PC-3 (cell line): ENCODE results near the gene ACAD11. TPM values are rescaled to one million over a fixed set of nuclear protein-coding genes. Genes with fewer than 3 reads are reported as not detected.
A peak's percentile ranks its signal among the peaks of the same experiment; 100 is the strongest.

Source experiments
- ATAC-seq: fragments of 200-7000 bp; cut with Tn5 transposase; 2 replicates; pipeline ENCODE4 v1.9.1; 2020; ENCODE audit warnings: mild to moderate bottlenecking, moderate library complexity
- BruUV-seq: library from RNA; stranded (reverse); fragments of 400-500 nt; replicated peaks from 2 replicates; lab custom pipeline; 2021; lab: Mats Ljungman, UMichigan
- CTCF ChIA-PET: fragments of 300-600 bp; sonication (Branson Sonifier 250); formaldehyde crosslinking; loops from one replicate; lab custom pipeline; 2022; ENCODE audit warnings: antibody characterized with exemption; lab: Charles Lee
- POLR2A ChIA-PET: fragments of 300-600 bp; sonication (Branson Sonifier 250); formaldehyde crosslinking; loops from one replicate; lab custom pipeline; 2022; ENCODE audit warnings: antibody characterized with exemption; ENCODE audit not compliant: unreplicated experiment; lab: Charles Lee
- DNase-seq: peaks from one replicate; pipeline ENCODE4 v3.0.0-alpha.2; 2015
- H2AFZ ChIP-seq: fragments of 300-600 bp; sonication (generic); 2 replicates; pipeline ENCODE4 v1.6.0; 2016; ENCODE audit warnings: antibody characterized with exemption, low read length
- H3F3A ChIP-seq: fragments of 300-600 bp; sonication (generic); one replicate; pipeline ENCODE4 v1.6.0; 2017; ENCODE audit warnings: antibody characterized with exemption, low read length, control low read depth, mild to moderate bottlenecking; ENCODE audit not compliant: unreplicated experiment
- H3K27ac ChIP-seq: fragments of 300-600 bp; sonication (generic); 2 replicates; pipeline ENCODE4 v1.5.1; 2016; ENCODE audit warnings: mild to moderate bottlenecking, low read length
- H3K27me3 ChIP-seq: fragments of 300-600 bp; sonication (generic); 2 replicates; pipeline ENCODE4 v1.6.1; 2016; ENCODE audit warnings: low read length, mixed read lengths
- H3K36me3 ChIP-seq: fragments of 300-600 bp; sonication (generic); 2 replicates; pipeline ENCODE4 v1.6.1; 2016; ENCODE audit warnings: low read depth, mixed run types, low read length, mixed read lengths
- H3K4me1 ChIP-seq: fragments of 300-600 bp; sonication (generic); 2 replicates; pipeline ENCODE4 v1.5.1; 2016; ENCODE audit warnings: low read length; ENCODE audit not compliant: insufficient read depth
- H3K4me2 ChIP-seq: fragments of 300-600 bp; sonication (generic); 2 replicates; pipeline ENCODE4 v1.6.0; 2016; ENCODE audit warnings: low read length
- H3K4me3 ChIP-seq: fragments of 300-600 bp; sonication (generic); 2 replicates; pipeline ENCODE4 v1.5.1; 2016; ENCODE audit warnings: mild to moderate bottlenecking, low read length, mixed read lengths
- H3K79me2 ChIP-seq: fragments of 300-600 bp; sonication (generic); 2 replicates; pipeline ENCODE4 v1.6.1; 2017; ENCODE audit warnings: low read length, mixed read lengths
- H3K9ac ChIP-seq: fragments of 300-600 bp; sonication (generic); 2 replicates; pipeline ENCODE4 v1.6.0; 2016; ENCODE audit warnings: mild to moderate bottlenecking, low read length
- H3K9me2 ChIP-seq: fragments of 300-600 bp; sonication (generic); replicated peaks from 2 replicates; pipeline ENCODE4 v1.6.1; 2016; ENCODE audit warnings: mixed run types, low read length, mixed read lengths
- H3K9me3 ChIP-seq: fragments of 300-600 bp; sonication (generic); 2 replicates; pipeline ENCODE4 v1.6.1; 2016; ENCODE audit warnings: low read length, mixed read lengths
- H4K20me1 ChIP-seq: fragments of 300-600 bp; sonication (generic); 2 replicates; pipeline ENCODE4 v1.6.1; 2016; ENCODE audit warnings: low read length, mixed read lengths
- EZH2 ChIP-seq: fragments of 300-600 bp; sonication (generic); IDR thresholded peaks from one replicate; pipeline ENCODE4 v1.6.1; 2017; ENCODE audit warnings: antibody characterized with exemption, mild to moderate bottlenecking, low read length; ENCODE audit not compliant: unreplicated experiment
- EZH2phosphoT487 ChIP-seq: fragments of 300-600 bp; sonication (generic); IDR thresholded peaks from 2 replicates; pipeline ENCODE4 v1.6.1; 2018; ENCODE audit warnings: mild to moderate bottlenecking, antibody characterized with exemption, low read length, borderline replicate concordance
- intact Hi-C: fragments of 100-400 bp; cut with micrococcal nuclease; formaldehyde crosslinking; loops from 2 replicates; pipeline ENCODE4 v1.9.0; 2023
- total RNA-seq: library from RNA; depleted of rRNA; stranded (reverse); fragments of >200 nt; gene quantifications from 2 replicates; pipeline ENCODE4 v1.2.3, GENCODE V29; 2014
- TF ChIP-seq, protein P1 (sequence below): fragments of 300-600 bp; sonication (generic); conservative IDR thresholded peaks from 2 replicates; pipeline ENCODE4 v1.5.1; 2017; ENCODE audit warnings: antibody characterized with exemption, low read depth, mild to moderate bottlenecking, low read length

Gene ACAD11
- total RNA-seq, 1 experiment from 2014 or later: 4.7 TPM

DNA sequence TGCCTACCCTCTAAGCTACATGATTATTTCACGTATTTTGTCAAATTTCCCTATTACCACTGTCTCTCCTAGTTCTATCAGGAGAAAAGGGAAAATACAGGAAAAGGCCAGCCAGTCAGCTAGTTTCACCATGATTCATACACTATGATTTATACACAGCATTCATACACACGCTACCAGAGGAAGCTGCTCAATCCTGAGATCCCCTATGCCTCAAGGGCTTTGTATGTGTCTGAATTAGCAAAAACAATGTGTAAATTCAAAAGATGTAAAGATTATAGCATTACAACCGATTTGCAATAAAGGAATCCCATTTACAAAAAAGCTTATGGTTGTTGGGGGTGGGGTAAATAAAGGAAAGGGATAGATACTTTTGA lies 65.7 kb downstream of the ACAD11 start:
- peaks cover 17% of the 10 kb centered on the region for H3K4me1 ChIP-seq
- TF ChIP-seq EZH2phosphoT487: no peak
- no peak for TF ChIP-seq EZH2
- TF ChIP-seq, protein P1, sequence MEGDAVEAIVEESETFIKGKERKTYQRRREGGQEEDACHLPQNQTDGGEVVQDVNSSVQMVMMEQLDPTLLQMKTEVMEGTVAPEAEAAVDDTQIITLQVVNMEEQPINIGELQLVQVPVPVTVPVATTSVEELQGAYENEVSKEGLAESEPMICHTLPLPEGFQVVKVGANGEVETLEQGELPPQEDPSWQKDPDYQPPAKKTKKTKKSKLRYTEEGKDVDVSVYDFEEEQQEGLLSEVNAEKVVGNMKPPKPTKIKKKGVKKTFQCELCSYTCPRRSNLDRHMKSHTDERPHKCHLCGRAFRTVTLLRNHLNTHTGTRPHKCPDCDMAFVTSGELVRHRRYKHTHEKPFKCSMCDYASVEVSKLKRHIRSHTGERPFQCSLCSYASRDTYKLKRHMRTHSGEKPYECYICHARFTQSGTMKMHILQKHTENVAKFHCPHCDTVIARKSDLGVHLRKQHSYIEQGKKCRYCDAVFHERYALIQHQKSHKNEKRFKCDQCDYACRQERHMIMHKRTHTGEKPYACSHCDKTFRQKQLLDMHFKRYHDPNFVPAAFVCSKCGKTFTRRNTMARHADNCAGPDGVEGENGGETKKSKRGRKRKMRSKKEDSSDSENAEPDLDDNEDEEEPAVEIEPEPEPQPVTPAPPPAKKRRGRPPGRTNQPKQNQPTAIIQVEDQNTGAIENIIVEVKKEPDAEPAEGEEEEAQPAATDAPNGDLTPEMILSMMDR: no peak
- H3K27me3 ChIP-seq: no peaks in the 10 kb centered on the region
- H3K36me3 ChIP-seq: no peaks in the 10 kb centered on the region
- peak; percentile 98 for ATAC-seq
- peak overlapping the region; percentile 54 for H3K27ac ChIP-seq
- H3F3A ChIP-seq: no peaks in the 10 kb centered on the region
- POLR2A ChIA-PET: interaction anchor here (0.5 kb wide), 1 partner anchor 46 kb away, joined by 4 read pairs; no protein-coding TSS in a partner anchor
- BruUV-seq: no TSS peak
- peak overlapping the region; percentile 39 for H3K4me2 ChIP-seq
- H4K20me1 ChIP-seq: no peaks in the 10 kb centered on the region
- H2AFZ ChIP-seq: peak overlapping the region; percentile 38; the same call in 1 of the 2 replicates
- intact Hi-C loops: no loop called here
- H3K9me2 ChIP-seq: no peaks in the 10 kb centered on the region
- H3K79me2 ChIP-seq: no peaks in the 10 kb centered on the region
- no peak overlapping the region for H3K9ac ChIP-seq
- no peaks in the 10 kb centered on the region for H3K9me3 ChIP-seq
- peak; percentile 57 for DNase-seq
- CTCF ChIA-PET: no interaction called here
- H3K4me3 ChIP-seq: no peak overlapping the region

DNA sequence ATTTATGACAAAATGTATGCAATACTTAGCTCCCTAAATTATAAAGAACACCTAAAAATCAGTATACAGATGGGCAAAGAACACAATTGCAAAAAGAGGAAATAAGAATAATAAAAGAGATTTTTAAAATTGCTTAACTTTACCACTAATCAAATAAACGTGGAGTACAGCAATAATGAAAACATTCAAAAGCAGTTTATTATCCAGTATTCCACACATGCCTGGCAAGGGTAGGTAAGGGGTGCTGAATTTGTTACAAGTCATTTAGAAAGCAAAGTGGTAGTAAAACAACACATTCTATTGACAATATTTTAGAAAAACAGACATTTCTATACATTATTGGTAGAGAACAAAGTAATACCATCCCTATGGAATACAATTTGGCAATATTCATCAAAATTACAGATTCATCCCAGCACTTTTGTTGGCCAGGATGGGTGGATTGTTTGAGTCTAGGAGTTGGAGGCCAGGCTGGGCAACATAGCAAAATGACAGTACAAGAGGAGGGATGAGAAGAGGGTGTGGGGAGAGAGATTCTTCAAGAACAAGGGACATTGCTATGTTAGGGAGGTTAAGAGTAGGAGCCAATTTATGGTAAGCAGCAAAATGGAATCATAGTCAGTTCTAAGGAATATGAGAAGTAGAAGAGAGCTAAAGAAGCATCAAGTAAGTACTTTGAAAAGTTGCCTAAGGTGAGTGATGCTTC lies 66.2 kb downstream of the ACAD11 start:
- Histone ChIP-seq H3K4me1 (peaks cover 17% of the 10 kb centered on the region), H3K4me3 (no peak overlapping the region), H3F3A (no peaks in the 10 kb centered on the region), H3K36me3 (no peaks in the 10 kb centered on the region), H3K27ac (peak overlapping the region; percentile 54), H3K27me3 (no peaks in the 10 kb centered on the region), H3K9ac (no peak overlapping the region), H4K20me1 (no peaks in the 10 kb centered on the region), H3K9me2 (no peaks in the 10 kb centered on the region), H3K9me3 (no peaks in the 10 kb centered on the region), H2AFZ (peak overlapping the region; percentile 38; the same call in 1 of the 2 replicates), H3K79me2 (no peaks in the 10 kb centered on the region), H3K4me2 (peak overlapping the region; percentile 39)
- CTCF ChIA-PET: no interaction called here
- intact Hi-C loops: no loop called here
- BruUV-seq: no TSS peak
- DNase-seq (no peak), ATAC-seq (no peak; the same call in 1 of the 2 replicates)
- POLR2A ChIA-PET: interaction anchor here (0.5 kb wide), 1 partner anchor 45 kb away, joined by 4 read pairs; no protein-coding TSS in a partner anchor
- TF ChIP-seq, protein P1: no peak
- TF ChIP-seq EZH2phosphoT487: no peak
- TF ChIP-seq EZH2: no peak

DNA sequence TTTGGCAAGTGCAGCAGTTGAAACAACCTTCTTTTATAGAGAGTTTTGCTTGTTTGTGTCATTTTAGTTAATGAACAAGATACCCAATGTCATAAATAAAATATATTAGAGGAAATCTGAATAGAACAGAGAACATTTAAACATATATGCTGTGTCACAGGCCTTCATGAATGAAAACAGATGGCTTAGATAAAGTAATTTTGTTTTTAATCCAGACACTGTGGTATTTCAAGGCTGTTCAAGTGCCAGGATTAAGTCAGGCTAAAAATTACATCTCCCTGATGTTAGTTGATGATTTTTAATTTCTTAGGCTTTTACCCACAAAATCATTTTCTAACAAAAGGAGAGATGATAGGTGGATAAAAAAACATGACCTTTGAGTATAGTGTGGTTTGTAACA lies 67.4 kb downstream of the ACAD11 start:
- no peaks in the 10 kb centered on the region for H3K79me2 ChIP-seq
- no peaks in the 10 kb centered on the region for H4K20me1 ChIP-seq
- no peak for ATAC-seq
- no peak overlapping the region for H3K4me2 ChIP-seq
- H3K36me3 ChIP-seq: no peaks in the 10 kb centered on the region
- no peaks in the 10 kb centered on the region for H3F3A ChIP-seq
- DNase-seq: no peak
- ChIA-PET POLR2A (no interaction called here), CTCF (no interaction called here)
- H3K9me2 ChIP-seq: no peaks in the 10 kb centered on the region
- no peak overlapping the region for H3K9ac ChIP-seq
- BruUV-seq: no TSS peak
- no peak overlapping the region for H2AFZ ChIP-seq
- H3K27ac ChIP-seq: no peak overlapping the region
- H3K9me3 ChIP-seq: no peaks in the 10 kb centered on the region
- H3K27me3 ChIP-seq: no peaks in the 10 kb centered on the region
- no peak overlapping the region for H3K4me3 ChIP-seq
- H3K4me1 ChIP-seq: peaks cover 17% of the 10 kb centered on the region
- intact Hi-C loops: no loop called here
- no peak for TF ChIP-seq EZH2
- no peak for TF ChIP-seq EZH2phosphoT487
- TF ChIP-seq, protein P1: no peak
